ENCODE measurements around the gene ASH1L.

ASH1L gene

GRCh38 chr1:155537193-155537592, 25.4 kb downstream of the ASH1L start:
- H3K4me3 ChIP-seq (ENCODE audit: low read length): no peak overlapping the region
- DNase-seq (ENCODE audit: low read depth): no peak
- TF ChIP-seq CTCF (conservative IDR thresholded peaks at IDR 0.05; ENCODE audit: low read length): no peak

GRCh38 chr1:155531624-155532023, 31.0 kb downstream of the ASH1L start:
- TF ChIP-seq CTCF (conservative IDR thresholded peaks at IDR 0.05; ENCODE audit: low read length): no peak
- no peak overlapping the region for H3K4me3 ChIP-seq (ENCODE audit: low read length)

GRCh38 chr1:155529929-155530328, 32.7 kb downstream of the ASH1L start:
- no peak for DNase-seq (ENCODE audit: low read depth)
- H3K4me3 ChIP-seq (ENCODE audit: low read length): no peak overlapping the region
- TF ChIP-seq CTCF (conservative IDR thresholded peaks at IDR 0.05; ENCODE audit: low read length): no peak

More at GRCh38 chr1:155531624-155532023, 31.0 kb downstream of the ASH1L start:
- DNase-seq (ENCODE audit: low read depth): peak; percentile 24

GRCh38 chr1:155529109-155529508, 33.5 kb downstream of the ASH1L start:
- no peak for TF ChIP-seq CTCF (conservative IDR thresholded peaks at IDR 0.05; ENCODE audit: low read length)
- H3K4me3 ChIP-seq (ENCODE audit: low read length): no peak overlapping the region
- no peak for DNase-seq (ENCODE audit: low read depth)

- DNase-seq (ENCODE audit: low read depth): no peak
- no peak overlapping the region for H3K4me3 ChIP-seq (ENCODE audit: low read length)
- no peak for TF ChIP-seq CTCF (conservative IDR thresholded peaks at IDR 0.05; ENCODE audit: low read length)
Observed at GRCh38 chr1:155527677-155528076, 34.9 kb downstream of the ASH1L start.

- no peak for TF ChIP-seq CTCF (conservative IDR thresholded peaks at IDR 0.05; ENCODE audit: low read length)
- H3K4me3 ChIP-seq (ENCODE audit: low read length): no peak overlapping the region
- DNase-seq (ENCODE audit: low read depth): no peak
Observed at GRCh38 chr1:155526356-155526755, 36.2 kb downstream of the ASH1L start.

- no peak for TF ChIP-seq CTCF (conservative IDR thresholded peaks at IDR 0.05; ENCODE audit: low read length)
- no peak for DNase-seq (ENCODE audit: low read depth)
- H3K4me3 ChIP-seq (ENCODE audit: low read length): no peak overlapping the region
Observed at GRCh38 chr1:155522069-155522468, 40.5 kb downstream of the ASH1L start.

All from AG10803 (cell line).